Mesodermal cell (in vitro differentiated cells): ENCODE data around the gene PTPRS.

ENCODE experiments used
- H3K27ac ChIP-seq: 2 replicates; pipeline ENCODE4 v1.7.0; 2013; ENCODE audit warnings: mild to moderate bottlenecking, low read depth, low read length, moderate library complexity; ENCODE audit not compliant: severe bottlenecking
- H3K36me3 ChIP-seq: 2 replicates; pipeline ENCODE4 v1.7.1; 2013; ENCODE audit warnings: mild to moderate bottlenecking, low read length, moderate library complexity; ENCODE audit not compliant: control insufficient read depth, insufficient read depth
- H3K4me1 ChIP-seq: one replicate; pipeline ENCODE4 v1.7.1; 2013; ENCODE audit warnings: mild to moderate bottlenecking, low read length; ENCODE audit not compliant: insufficient read depth, control insufficient read depth, poor library complexity, severe bottlenecking
- H3K4me3 ChIP-seq: 2 replicates; pipeline ENCODE4 v1.7.0; 2013; ENCODE audit warnings: low read length, control low read depth, mild to moderate bottlenecking; ENCODE audit not compliant: insufficient read depth, poor library complexity, severe bottlenecking; ENCODE audit errors: extremely low read depth
- H3K9me3 ChIP-seq: 2 replicates; pipeline ENCODE4 v1.7.1; 2013; ENCODE audit warnings: mild to moderate bottlenecking, low read length, moderate library complexity; ENCODE audit not compliant: control insufficient read depth
- WGBS, 2 experiments: methylation state at CpG; one replicate each; pipeline ENCODE4 v1.1.5; 2013; ENCODE audit warnings: missing lambda C conversion rate in 2 of 2; ENCODE audit not compliant: insufficient coverage in 2 of 2; 5-methylcytosine and 5-hydroxymethylcytosine counted together

PTPRS gene

GRCh38 chr19:5319516-5319915, 21.1 kb downstream of the PTPRS start:
- Histone ChIP-seq H3K4me3 (no peak overlapping the region), H3K9me3 (no peaks in the 10 kb centered on the region), H3K27ac (no peak overlapping the region), H3K36me3 (peaks cover 2% of the 10 kb centered on the region), H3K4me1 (peaks cover 3% of the 10 kb centered on the region)
- 94 to 96% methylated on average over 8 to 9 of the region's 9 CpGs for WGBS, 2 experiments

GRCh38 chr19:5318306-5318705, 22.3 kb downstream of the PTPRS start:
- Histone ChIP-seq H3K9me3 (no peaks in the 10 kb centered on the region), H3K27ac (no peak overlapping the region), H3K4me3 (no peak overlapping the region), H3K4me1 (peaks cover 3% of the 10 kb centered on the region), H3K36me3 (no peaks in the 10 kb centered on the region)
- WGBS, 2 experiments, result 94 to 100% methylated on average over 5 of the region's 6 CpGs

DNA sequence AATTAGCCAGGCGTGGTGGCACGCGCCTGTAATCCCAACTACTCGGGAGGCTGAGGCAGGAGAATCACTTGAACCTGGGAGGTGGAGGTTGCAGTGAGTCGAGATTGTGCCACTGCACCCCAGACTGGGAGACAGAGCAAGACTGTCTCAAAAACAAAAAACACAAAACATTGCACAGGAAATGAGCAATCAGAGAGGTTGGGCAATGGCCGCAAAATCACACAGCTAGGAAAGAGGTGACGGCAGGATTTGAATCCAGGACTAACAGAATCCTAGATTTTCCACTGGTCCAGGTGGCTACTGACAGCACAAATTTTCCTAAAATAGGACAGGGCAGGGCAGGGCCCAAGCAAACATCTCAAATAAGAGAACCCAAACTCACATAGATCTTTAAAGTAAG, 23.3 kb downstream of the PTPRS start:
- Histone ChIP-seq H3K36me3 (peaks cover 3% of the 10 kb centered on the region), H3K4me3 (no peak overlapping the region), H3K27ac (no peak overlapping the region), H3K9me3 (no peaks in the 10 kb centered on the region), H3K4me1 (peaks cover 3% of the 10 kb centered on the region)
- 80% methylated on average over 3 to 4 of the region's 7 CpGs for WGBS, 2 experiments

DNA sequence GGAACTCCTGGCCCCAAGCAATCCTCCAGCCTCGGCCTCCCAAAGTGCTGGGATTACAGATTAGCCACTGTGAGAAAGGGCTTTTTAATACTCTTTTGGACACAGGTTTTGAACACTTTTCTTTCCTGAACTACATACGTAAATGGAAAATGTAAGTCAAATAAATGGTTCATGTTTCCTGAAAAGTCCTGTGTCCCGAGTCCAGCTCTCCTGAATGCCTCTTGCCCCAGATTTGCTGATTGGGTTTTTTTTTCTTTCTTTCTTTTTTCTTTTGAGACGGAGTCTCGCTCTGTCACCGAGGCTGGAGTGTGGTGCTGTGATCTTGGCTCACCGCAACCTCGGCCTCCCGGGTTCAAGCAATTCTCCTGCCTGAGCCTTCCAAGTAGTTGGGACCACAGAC, 24.5 kb downstream of the PTPRS start:
- Histone ChIP-seq H3K9me3 (no peaks in the 10 kb centered on the region), H3K27ac (no peak overlapping the region), H3K4me3 (no peak overlapping the region), H3K36me3 (peaks cover 7% of the 10 kb centered on the region), H3K4me1 (no peaks in the 10 kb centered on the region)
- WGBS, 2 experiments, result 94 to 96% methylated on average over 7 of the region's 9 CpGs

- 75 to 90% methylated on average over 2 to 3 of the region's 4 CpGs for WGBS, 2 experiments
- Histone ChIP-seq H3K36me3 (peaks cover 7% of the 10 kb centered on the region), H3K9me3 (no peaks in the 10 kb centered on the region), H3K4me3 (no peak overlapping the region), H3K4me1 (no peaks in the 10 kb centered on the region), H3K27ac (no peak overlapping the region)
Measured at GRCh38 chr19:5314907-5315298, 25.7 kb downstream of the PTPRS start.

DNA sequence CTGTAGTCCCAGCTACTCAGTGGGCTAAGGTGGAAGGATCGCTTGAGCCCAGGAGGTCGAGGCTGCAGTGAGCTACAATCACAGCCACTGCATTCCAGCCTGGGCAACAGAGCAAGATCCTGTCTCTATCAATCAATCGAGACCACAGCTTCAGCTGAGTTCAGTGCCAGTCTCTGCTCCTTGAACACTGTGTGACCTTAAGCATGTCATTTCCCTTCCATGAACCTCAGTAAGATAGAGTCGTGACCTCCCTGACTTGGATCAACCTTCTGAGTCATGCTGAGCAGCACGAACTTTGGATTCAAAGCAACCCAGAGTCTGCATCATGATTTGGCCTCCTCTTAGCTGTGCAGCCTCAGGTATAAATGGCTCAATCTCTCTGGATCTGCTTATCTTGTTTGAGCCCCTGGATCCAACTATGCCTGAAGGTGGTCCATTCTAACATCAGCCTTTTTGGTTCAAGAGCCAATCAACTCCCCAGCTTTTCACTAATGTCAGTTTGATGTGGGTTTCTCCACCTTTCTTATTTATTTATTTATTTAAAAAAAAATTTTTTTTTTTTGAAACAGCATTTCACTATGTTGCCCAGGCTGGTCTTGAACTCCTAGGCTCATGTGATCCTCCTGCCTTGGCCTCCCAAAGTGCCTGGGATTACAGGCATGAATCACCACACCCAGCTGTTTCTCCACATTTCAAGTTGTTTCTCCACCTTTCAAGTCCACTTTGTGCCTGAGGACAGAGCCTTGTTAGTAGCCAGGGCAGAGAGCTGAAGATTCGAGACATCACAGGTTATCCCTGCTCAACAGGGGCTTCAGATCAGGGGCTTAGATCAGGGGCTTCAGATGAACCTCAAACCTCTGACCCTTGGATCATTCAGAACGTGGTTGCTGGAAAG, 26.4 kb downstream of the PTPRS start:
- Histone ChIP-seq H3K4me1 (no peaks in the 10 kb centered on the region), H3K9me3 (no peaks in the 10 kb centered on the region), H3K36me3 (peaks cover 7% of the 10 kb centered on the region), H3K27ac (no peak overlapping the region), H3K4me3 (no peak overlapping the region)
- WGBS, 2 experiments, result 93 to 95% methylated on average over 7 of the region's 7 CpGs

- H3K4me1 ChIP-seq, result no peaks in the 10 kb centered on the region
- WGBS, 2 experiments, result 83 to 85% methylated on average over 14 to 17 of the region's 17 CpGs
- H3K9me3 ChIP-seq, result no peaks in the 10 kb centered on the region
- peaks cover 7% of the 10 kb centered on the region for H3K36me3 ChIP-seq
- H3K4me3 ChIP-seq, result no peak overlapping the region
- no peak overlapping the region for H3K27ac ChIP-seq
Measured at GRCh38 chr19:5313307-5313706, 27.3 kb downstream of the PTPRS start.

DNA sequence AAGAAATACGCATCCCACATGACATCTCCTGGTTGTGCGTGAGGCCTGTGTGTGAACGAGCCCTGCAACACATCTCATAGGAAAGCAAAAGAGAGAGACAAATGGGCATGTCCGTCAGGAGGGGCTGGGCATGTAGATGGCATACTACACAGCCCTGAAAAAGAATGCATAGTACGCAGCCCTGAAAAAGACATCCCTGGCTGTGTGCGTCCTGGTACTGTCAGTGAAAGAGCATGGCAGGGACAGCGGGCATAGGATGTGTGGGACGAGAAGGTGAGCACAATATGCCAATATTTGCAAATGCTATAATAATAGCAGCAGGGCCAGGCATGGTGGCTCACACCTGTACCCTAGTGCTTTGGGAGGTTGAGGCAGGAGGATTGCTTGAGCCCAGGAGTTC, 28.6 kb downstream of the PTPRS start:
- peaks cover 7% of the 10 kb centered on the region for H3K36me3 ChIP-seq
- WGBS, 2 experiments, result 90 to 94% methylated on average over 5 to 7 of the region's 8 CpGs
- no peak overlapping the region for H3K4me3 ChIP-seq

DNA sequence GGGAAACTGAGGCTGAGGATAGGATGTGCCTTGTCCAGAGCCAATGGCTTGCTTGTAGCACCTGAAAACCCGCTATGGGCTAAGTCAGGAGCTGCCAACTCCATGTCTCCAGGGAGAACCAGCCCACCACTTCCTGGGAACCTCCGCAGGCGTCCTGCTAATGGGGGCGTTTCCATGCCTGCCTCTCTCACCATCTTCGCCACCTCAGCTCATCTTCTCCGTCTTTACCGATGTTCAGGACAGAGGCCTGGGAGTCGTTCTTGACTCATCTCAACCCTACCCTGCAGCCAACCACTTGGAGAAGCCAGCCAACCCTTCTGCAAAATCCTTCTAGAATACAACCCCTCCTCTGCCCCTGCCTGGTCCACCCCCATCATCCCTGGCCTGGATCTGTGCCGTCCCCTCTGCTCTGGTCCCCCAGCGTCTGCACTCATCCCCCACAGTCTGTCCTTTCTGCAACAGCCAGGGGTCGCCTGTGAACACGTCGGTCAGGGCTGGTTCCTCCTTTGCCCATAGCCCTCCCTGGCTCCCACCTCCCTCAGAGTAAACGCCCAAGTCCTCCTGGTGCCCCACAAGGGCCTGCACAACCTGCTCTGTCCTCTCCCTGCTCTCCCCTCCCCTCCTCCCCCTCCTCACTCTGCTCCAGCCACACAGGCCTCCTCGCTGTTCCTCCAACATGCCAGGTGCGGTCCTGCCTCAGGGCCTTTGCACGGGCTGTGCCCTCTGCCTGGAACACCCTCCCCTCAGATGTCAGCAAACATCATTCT, 31.0 kb downstream of the PTPRS start:
- WGBS, 2 experiments, result 85 to 92% methylated on average over 16 to 17 of the region's 17 CpGs

More for the DNA sequence above, 28.6 kb downstream of the PTPRS start:
- H3K27ac ChIP-seq, result no peak overlapping the region
- no peaks in the 10 kb centered on the region for H3K4me1 ChIP-seq
- H3K9me3 ChIP-seq, result no peaks in the 10 kb centered on the region

DNA sequence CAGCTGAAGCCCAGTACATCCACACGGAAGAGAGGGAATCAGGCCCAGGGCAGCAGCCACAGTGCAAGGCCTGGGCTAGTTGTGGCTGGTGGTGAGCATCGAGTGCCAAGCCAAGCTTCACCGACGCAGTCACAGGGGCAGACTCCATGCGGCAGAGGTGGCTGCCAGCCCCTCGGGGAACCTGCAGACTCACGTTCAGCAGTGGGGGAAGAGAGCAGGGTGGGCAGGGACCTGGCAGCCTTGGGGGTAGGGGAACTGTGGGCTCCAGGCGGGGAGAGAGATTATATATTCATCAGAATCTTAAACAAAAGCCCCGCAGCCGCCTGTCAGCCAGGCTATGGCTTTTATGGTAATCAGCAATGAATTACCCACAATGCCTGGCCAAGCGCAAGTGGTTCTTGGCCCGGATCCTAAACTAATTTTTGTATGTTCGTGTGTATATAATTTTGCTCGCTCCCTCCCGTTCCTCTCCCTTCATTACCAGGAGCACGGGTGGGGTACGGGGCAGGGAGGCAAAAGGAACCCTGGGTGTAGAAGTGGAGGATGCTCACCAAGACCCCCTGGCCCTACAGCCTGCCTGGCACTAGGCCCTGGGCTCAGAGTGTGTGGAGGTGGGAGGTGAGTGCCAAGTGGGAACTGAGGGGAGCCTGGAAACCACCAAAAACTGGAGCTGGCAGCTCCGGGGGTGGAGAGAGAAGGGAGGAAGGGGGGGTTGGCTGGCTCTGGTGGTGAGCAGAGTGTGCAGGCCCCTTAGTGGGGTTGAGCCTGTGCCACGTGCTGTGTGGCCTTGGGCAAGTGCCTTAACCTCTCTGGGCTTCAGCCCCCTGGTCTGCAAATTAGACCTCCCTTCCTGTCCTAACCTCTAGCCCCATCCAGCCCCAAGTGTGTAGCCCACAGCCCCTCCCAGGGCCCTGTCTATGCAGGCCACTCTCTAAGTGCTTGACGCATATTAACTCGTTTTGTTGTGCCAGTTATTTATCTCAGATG, 31.9 kb downstream of the PTPRS start:
- Histone ChIP-seq H3K27ac (no peak overlapping the region), H3K4me3 (no peak overlapping the region), H3K36me3 (peaks cover 7% of the 10 kb centered on the region), H3K9me3 (no peaks in the 10 kb centered on the region), H3K4me1 (no peaks in the 10 kb centered on the region)
- WGBS, 2 experiments, result 80 to 92% methylated on average over 8 to 11 of the region's 21 CpGs

More for the DNA sequence above, 31.0 kb downstream of the PTPRS start:
- Histone ChIP-seq H3K4me3 (no peak overlapping the region), H3K9me3 (no peaks in the 10 kb centered on the region), H3K27ac (no peak overlapping the region), H3K36me3 (peaks cover 7% of the 10 kb centered on the region), H3K4me1 (no peaks in the 10 kb centered on the region)
